ENCODE data around the gene PROSER2. TPM values are rescaled to one million over a fixed set of nuclear protein-coding genes. Genes with fewer than 3 reads are reported as not detected.

Gene PROSER2
- total and polyA plus RNA-seq, 9 donors = 1.3 to 13.4 (median 3.7) TPM

DNA sequence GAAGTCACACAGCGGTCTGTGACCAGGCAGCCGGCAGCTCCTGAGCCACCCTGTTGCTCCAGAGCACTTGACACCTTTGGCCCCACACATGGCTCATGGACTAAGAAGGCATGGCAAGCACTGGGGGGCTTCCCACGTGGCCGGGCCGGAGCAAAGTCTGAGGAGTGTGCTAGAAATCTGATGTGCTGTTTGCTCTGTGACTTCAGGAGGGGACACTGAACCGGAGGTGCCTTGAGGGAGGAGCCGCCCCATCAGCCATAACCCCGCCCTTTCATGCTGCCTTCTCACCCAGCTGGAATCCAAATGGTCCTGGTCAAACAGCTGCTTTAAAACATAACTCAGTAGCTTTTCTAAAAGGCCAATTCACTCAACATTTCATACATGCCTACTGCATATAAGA lies 33.5 kb downstream of the PROSER2 start:
- H3K27ac ChIP-seq = no peak overlapping the region
- intact Hi-C loops (cut with DNase I) = no loop called here
- WGBS, 3 donors = 86 to 90% (median 89%) methylated on average over 8 of the region's 8 CpGs
- H3K4me1 ChIP-seq (ENCODE audit: insufficient read depth) = no peaks in the 10 kb centered on the region
- no peaks in the 10 kb centered on the region for H3K27me3 ChIP-seq
- H3K9me3 ChIP-seq = no peaks in the 10 kb centered on the region
- TF ChIP-seq EP300 (IDR thresholded peaks at IDR 0.05) = no peak
- no peak for TF ChIP-seq POLR2A (IDR thresholded peaks at IDR 0.05)
- TF ChIP-seq, protein P1, sequence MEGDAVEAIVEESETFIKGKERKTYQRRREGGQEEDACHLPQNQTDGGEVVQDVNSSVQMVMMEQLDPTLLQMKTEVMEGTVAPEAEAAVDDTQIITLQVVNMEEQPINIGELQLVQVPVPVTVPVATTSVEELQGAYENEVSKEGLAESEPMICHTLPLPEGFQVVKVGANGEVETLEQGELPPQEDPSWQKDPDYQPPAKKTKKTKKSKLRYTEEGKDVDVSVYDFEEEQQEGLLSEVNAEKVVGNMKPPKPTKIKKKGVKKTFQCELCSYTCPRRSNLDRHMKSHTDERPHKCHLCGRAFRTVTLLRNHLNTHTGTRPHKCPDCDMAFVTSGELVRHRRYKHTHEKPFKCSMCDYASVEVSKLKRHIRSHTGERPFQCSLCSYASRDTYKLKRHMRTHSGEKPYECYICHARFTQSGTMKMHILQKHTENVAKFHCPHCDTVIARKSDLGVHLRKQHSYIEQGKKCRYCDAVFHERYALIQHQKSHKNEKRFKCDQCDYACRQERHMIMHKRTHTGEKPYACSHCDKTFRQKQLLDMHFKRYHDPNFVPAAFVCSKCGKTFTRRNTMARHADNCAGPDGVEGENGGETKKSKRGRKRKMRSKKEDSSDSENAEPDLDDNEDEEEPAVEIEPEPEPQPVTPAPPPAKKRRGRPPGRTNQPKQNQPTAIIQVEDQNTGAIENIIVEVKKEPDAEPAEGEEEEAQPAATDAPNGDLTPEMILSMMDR (IDR thresholded peaks at IDR 0.05) = no peak
- H3K36me3 ChIP-seq = no peaks in the 10 kb centered on the region
- no peak overlapping the region for H3K4me3 ChIP-seq
- DNase-seq = no peak

GRCh38 chr10:11858093-11858492 lies 34.9 kb downstream of the PROSER2 start:
- H3K4me1 ChIP-seq (ENCODE audit: insufficient read depth) = no peaks in the 10 kb centered on the region
- no peak overlapping the region for H3K4me3 ChIP-seq
- H3K27me3 ChIP-seq = no peaks in the 10 kb centered on the region
- H3K27ac ChIP-seq = no peak overlapping the region
- H3K9me3 ChIP-seq = no peaks in the 10 kb centered on the region
- intact Hi-C loops (cut with DNase I) = no loop called here
- no peaks in the 10 kb centered on the region for H3K36me3 ChIP-seq
- 85 to 90% (median 89%) methylated on average over 6 of the region's 6 CpGs for WGBS, 3 donors
- TF ChIP-seq, protein P1 (IDR thresholded peaks at IDR 0.05) = no peak
- no peak for TF ChIP-seq POLR2A (IDR thresholded peaks at IDR 0.05)
- no peak for TF ChIP-seq EP300 (IDR thresholded peaks at IDR 0.05)
- DNase-seq = no peak

DNA sequence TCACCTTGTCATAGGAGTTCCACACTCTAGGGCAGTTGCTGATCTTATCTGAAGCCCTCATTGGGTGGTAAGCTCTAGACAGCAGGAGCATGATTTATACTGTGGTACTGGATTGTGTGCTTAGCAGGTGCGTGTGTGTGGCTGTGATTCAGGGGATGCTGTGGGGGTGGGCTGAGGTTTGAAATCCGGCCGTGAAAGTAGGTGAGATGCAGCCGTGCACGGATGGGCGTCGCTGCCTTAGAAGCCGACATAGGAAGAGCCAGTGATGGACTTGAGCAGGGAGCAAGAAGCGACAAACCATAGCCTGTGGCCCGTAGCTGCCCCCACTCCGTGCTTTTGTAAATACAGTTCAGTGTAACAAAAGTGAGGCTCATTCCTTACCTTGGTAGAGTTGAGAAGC lies 38.2 kb downstream of the PROSER2 start:
- WGBS, 3 donors = 92 to 95% (median 92%) methylated on average over 11 of the region's 11 CpGs
- H3K4me3 ChIP-seq = no peak overlapping the region
- H3K4me1 ChIP-seq (ENCODE audit: insufficient read depth) = no peaks in the 10 kb centered on the region
- TF ChIP-seq POLR2A (IDR thresholded peaks at IDR 0.05) (no peak), EP300 (IDR thresholded peaks at IDR 0.05) (no peak)
- TF ChIP-seq, protein P1 (IDR thresholded peaks at IDR 0.05) = no peak
- no peaks in the 10 kb centered on the region for H3K36me3 ChIP-seq
- DNase-seq = no peak
- no peak overlapping the region for H3K27ac ChIP-seq
- H3K27me3 ChIP-seq = no peaks in the 10 kb centered on the region
- H3K9me3 ChIP-seq = no peaks in the 10 kb centered on the region
- intact Hi-C loops (cut with DNase I) = no loop called here

- H3K36me3 ChIP-seq = no peaks in the 10 kb centered on the region
- no peaks in the 10 kb centered on the region for H3K27me3 ChIP-seq
- DNase-seq = no peak
- intact Hi-C loops (cut with DNase I) = no loop called here
- 90 to 91% (median 91%) methylated on average over 11 of the region's 11 CpGs for WGBS, 3 donors
- H3K9me3 ChIP-seq = no peaks in the 10 kb centered on the region
- no peak overlapping the region for H3K27ac ChIP-seq
- H3K4me1 ChIP-seq (ENCODE audit: insufficient read depth) = no peaks in the 10 kb centered on the region
- TF ChIP-seq EP300 (IDR thresholded peaks at IDR 0.05) = no peak
- TF ChIP-seq, protein P1 (IDR thresholded peaks at IDR 0.05) = no peak
- TF ChIP-seq POLR2A (IDR thresholded peaks at IDR 0.05) = no peak
- H3K4me3 ChIP-seq = no peak overlapping the region
These were observed 38.8 kb downstream of the PROSER2 start for GRCh38 chr10:11861811-11862428.

Data from ovary (tissue), 9 donors.